Measurements from ENCODE around the gene PCYT2. TPM values are rescaled to one million over a fixed set of nuclear protein-coding genes. Genes with fewer than 3 reads are reported as not detected.

The PCYT2 gene
- polyA plus RNA-seq, 1 donor (not counting 4 experiments of a cell fraction or from before 2014, with no cell fraction given) = 38.1 TPM

DNA sequence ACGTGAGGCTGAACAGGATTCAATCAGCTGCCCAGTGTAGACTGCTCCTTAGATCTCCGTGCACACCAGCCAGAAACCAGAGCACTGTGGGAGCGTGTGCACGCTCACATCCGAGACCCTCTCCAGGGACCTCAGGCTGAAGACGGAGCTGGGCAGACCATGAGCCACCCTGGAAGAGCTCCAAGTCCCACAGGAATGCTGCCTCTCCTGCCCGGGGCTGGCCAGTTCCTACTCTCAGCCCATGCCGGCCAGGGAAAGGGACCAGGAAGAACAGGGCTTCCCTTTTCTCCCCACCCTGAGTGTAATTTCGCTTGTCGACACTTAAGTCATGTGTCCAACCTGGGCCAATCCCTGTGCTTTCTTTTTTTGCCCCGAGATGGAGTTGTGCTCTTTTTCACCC is 26.7 kb downstream of the PCYT2 start:
- no peaks in the 10 kb centered on the region for H4K20me1 ChIP-seq (ENCODE audit: control insufficient read depth, extremely low read depth, insufficient read depth, low read length)
- peaks cover 4% of the 10 kb centered on the region for H3K4me1 ChIP-seq (ENCODE audit: control insufficient read depth, extremely low read depth, insufficient read depth, low read length)
- H3K4me2 ChIP-seq (ENCODE audit: control insufficient read depth, extremely low read depth, insufficient read depth, low read depth, low read length) = no peak overlapping the region
- dilution Hi-C loops (cut with MboI; ENCODE audit: extremely low pct_ligation_motif_present, low sequenced_read_pairs) = no loop called here
- H3K9me3 ChIP-seq (ENCODE audit: control insufficient read depth, low read depth, low read length) = no peaks in the 10 kb centered on the region
- no peak overlapping the region for H3K27ac ChIP-seq (ENCODE audit: control insufficient read depth, insufficient read depth, low read length)
- no peaks in the 10 kb centered on the region for H3K9me1 ChIP-seq (ENCODE audit: control insufficient read depth, extremely low read depth, insufficient read depth, low read length)
- no peak for TF ChIP-seq EZH2 (IDR thresholded peaks at IDR 0.05; ENCODE audit: low read length)
- TF ChIP-seq, protein P1, sequence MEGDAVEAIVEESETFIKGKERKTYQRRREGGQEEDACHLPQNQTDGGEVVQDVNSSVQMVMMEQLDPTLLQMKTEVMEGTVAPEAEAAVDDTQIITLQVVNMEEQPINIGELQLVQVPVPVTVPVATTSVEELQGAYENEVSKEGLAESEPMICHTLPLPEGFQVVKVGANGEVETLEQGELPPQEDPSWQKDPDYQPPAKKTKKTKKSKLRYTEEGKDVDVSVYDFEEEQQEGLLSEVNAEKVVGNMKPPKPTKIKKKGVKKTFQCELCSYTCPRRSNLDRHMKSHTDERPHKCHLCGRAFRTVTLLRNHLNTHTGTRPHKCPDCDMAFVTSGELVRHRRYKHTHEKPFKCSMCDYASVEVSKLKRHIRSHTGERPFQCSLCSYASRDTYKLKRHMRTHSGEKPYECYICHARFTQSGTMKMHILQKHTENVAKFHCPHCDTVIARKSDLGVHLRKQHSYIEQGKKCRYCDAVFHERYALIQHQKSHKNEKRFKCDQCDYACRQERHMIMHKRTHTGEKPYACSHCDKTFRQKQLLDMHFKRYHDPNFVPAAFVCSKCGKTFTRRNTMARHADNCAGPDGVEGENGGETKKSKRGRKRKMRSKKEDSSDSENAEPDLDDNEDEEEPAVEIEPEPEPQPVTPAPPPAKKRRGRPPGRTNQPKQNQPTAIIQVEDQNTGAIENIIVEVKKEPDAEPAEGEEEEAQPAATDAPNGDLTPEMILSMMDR (optimal IDR thresholded peaks at IDR 0.05 in 1 of 3, IDR thresholded peaks at IDR 0.05 in 1 of 3, conservative IDR thresholded peaks at IDR 0.05 in 1 of 3; ENCODE audit: extremely low read depth in 1 of 3, insufficient read depth in 2 of 3, low read length in 3 of 3) = no peak
- no peak overlapping the region for H3K4me3 ChIP-seq (ENCODE audit: control insufficient read depth in 2 of 3, extremely low read depth in 1 of 3, insufficient read depth in 2 of 3, low read depth in 1 of 3, low read length in 3 of 3)
- DNase-seq (ENCODE audit: low read depth, low spot score) = no peak
- peaks cover 38% of the 10 kb centered on the region for H3K79me2 ChIP-seq (ENCODE audit: control insufficient read depth, insufficient read depth, low read length)
- no peak for FAIRE-seq
- peaks cover 34 to 44% of the 10 kb centered on the region in 2 experiments for H3K36me3 ChIP-seq (ENCODE audit: control insufficient read depth in 2 of 2, extremely low read depth in 1 of 2, insufficient read depth in 2 of 2, low read length in 2 of 2)
- no peak overlapping the region for H2AFZ ChIP-seq (ENCODE audit: control insufficient read depth, low read length)
- no peak overlapping the region for H3K9ac ChIP-seq (ENCODE audit: control insufficient read depth, extremely low read depth, insufficient read depth, low read length)
- no peaks in the 10 kb centered on the region for H3K27me3 ChIP-seq (ENCODE audit: control insufficient read depth, extremely low read depth, insufficient read depth, low read length)

DNA sequence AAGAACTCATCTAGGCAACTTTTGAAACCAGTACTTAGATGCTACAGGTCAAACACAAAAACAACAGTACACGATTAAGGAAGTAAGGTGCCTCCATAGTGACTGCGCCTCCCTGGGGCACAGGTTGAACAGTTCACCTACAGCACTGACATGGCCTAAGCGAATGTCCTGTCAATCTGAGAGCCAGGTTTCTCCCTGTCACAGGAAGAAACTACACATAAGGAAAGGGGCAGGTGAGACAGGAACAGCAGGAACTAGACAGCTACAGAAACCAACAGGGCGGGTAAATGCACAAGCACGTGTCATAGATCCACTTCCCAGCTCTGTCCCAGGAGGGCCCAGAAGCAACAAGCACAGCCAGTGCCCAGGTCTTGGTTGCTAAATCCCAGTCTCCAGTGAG is 32.1 kb downstream of the PCYT2 start:
- no peak overlapping the region for H3K9ac ChIP-seq (ENCODE audit: control insufficient read depth, extremely low read depth, insufficient read depth, low read length)
- H3K27ac ChIP-seq (ENCODE audit: control insufficient read depth, insufficient read depth, low read length) = no peak overlapping the region
- H3K79me2 ChIP-seq (ENCODE audit: control insufficient read depth, insufficient read depth, low read length) = peaks cover under 1% of the 10 kb centered on the region
- no peak overlapping the region for H3K4me2 ChIP-seq (ENCODE audit: control insufficient read depth, extremely low read depth, insufficient read depth, low read depth, low read length)
- DNase-seq (ENCODE audit: low read depth, low spot score) = no peak
- peaks cover 7 to 20% of the 10 kb centered on the region in 2 experiments for H3K36me3 ChIP-seq (ENCODE audit: control insufficient read depth in 2 of 2, extremely low read depth in 1 of 2, insufficient read depth in 2 of 2, low read length in 2 of 2)
- H3K9me3 ChIP-seq (ENCODE audit: control insufficient read depth, low read depth, low read length) = no peaks in the 10 kb centered on the region
- H2AFZ ChIP-seq (ENCODE audit: control insufficient read depth, low read length) = no peak overlapping the region
- no peaks in the 10 kb centered on the region for H3K9me1 ChIP-seq (ENCODE audit: control insufficient read depth, extremely low read depth, insufficient read depth, low read length)
- H3K27me3 ChIP-seq (ENCODE audit: control insufficient read depth, extremely low read depth, insufficient read depth, low read length) = no peaks in the 10 kb centered on the region
- TF ChIP-seq EZH2 (IDR thresholded peaks at IDR 0.05; ENCODE audit: low read length) = no peak
- TF ChIP-seq, protein P1 (optimal IDR thresholded peaks at IDR 0.05 in 1 of 3, IDR thresholded peaks at IDR 0.05 in 1 of 3, conservative IDR thresholded peaks at IDR 0.05 in 1 of 3; ENCODE audit: extremely low read depth in 1 of 3, insufficient read depth in 2 of 3, low read length in 3 of 3) = no peak
- FAIRE-seq = no peak
- dilution Hi-C loops (cut with MboI; ENCODE audit: extremely low pct_ligation_motif_present, low sequenced_read_pairs) = no loop called here
- no peaks in the 10 kb centered on the region for H4K20me1 ChIP-seq (ENCODE audit: control insufficient read depth, extremely low read depth, insufficient read depth, low read length)
- no peak overlapping the region for H3K4me3 ChIP-seq (ENCODE audit: control insufficient read depth in 2 of 3, extremely low read depth in 1 of 3, insufficient read depth in 2 of 3, low read depth in 1 of 3, low read length in 3 of 3)
- H3K4me1 ChIP-seq (ENCODE audit: control insufficient read depth, extremely low read depth, insufficient read depth, low read length) = no peaks in the 10 kb centered on the region

All from keratinocyte (primary cell).